ENCODE measurements around the gene TBC1D10A. TPM values are rescaled to one million over a fixed set of nuclear protein-coding genes. Genes with fewer than 3 reads are reported as not detected.

Gene TBC1D10A
- total RNA-seq, 1 experiment from 2014 or later = 8.4 TPM

- Histone ChIP-seq H3K9me3 (ENCODE audit: low read depth, low read length, poor library complexity, severe bottlenecking) (no peaks in the 10 kb centered on the region), H3K27ac (ENCODE audit: low read depth, low read length, poor library complexity, severe bottlenecking) (no peak overlapping the region)
- POLR2A ChIA-PET (ENCODE audit: low non-redundant PET) = no interaction called here
These were observed 83.1 kb downstream of the TBC1D10A start for GRCh38 chr22:30243661-30244060.

More at GRCh38 chr22:30243661-30244060, 83.1 kb downstream of the TBC1D10A start:
- Histone ChIP-seq H3K27me3 (replicated peaks; ENCODE audit: insufficient read depth, low read depth, low read length, poor library complexity) (peaks cover 2% of the 10 kb centered on the region), H3K4me1 (ENCODE audit: insufficient read depth, low read length, poor library complexity, severe bottlenecking) (peaks cover 14% of the 10 kb centered on the region), H3K4me3 (ENCODE audit: low read depth, low read length, poor library complexity, severe bottlenecking) (no peak overlapping the region), H3K36me3 (ENCODE audit: insufficient read depth, low read length, poor library complexity, severe bottlenecking) (no peaks in the 10 kb centered on the region)
- intact Hi-C loops (cut with micrococcal nuclease; ENCODE audit: unreplicated experiment) = no loop called here
- no peak for DNase-seq (ENCODE audit: low spot score)
- TF ChIP-seq EZH2 (IDR thresholded peaks at IDR 0.05; ENCODE audit: borderline replicate concordance, low read depth, low read length, poor library complexity, severe bottlenecking) (no peak), CTCF (conservative IDR thresholded peaks at IDR 0.05; ENCODE audit: low read depth, low read length) (no peak)
- CTCF ChIA-PET = interaction anchor here (0.6 kb wide), 1 partner anchor 10 kb away, joined by 3 read pairs; no protein-coding TSS in a partner anchor
- no TSS peak for BruUV-seq (replicated peaks)

Other genes with a start within 250 kb of the TBC1D10A start
- not detected in 2 replicates for gene HORMAD2, start 246.5 kb downstream of the TBC1D10A start, total RNA-seq (2021)
- 0.24 and 0.59 TPM in 2 replicates for gene LIF, start 80.2 kb downstream of the TBC1D10A start, total RNA-seq (2021)
- not detected in 2 replicates for gene OSM, start 60.1 kb downstream of the TBC1D10A start, total RNA-seq (2021)
- gene CASTOR1, start 37.4 kb downstream of the TBC1D10A start, total RNA-seq (2021) = 2.0 and 5.5 TPM in 2 replicates
- gene SF3A1, start 30.0 kb upstream of the TBC1D10A start, total RNA-seq (2021) = 346 and 366 TPM in 2 replicates
- 5.7 and 6.0 TPM in 2 replicates for gene CCDC157, start 30.1 kb upstream of the TBC1D10A start, total RNA-seq (2021)
- 18.9 and 22.4 TPM in 2 replicates for gene RNF215, start 60.5 kb upstream of the TBC1D10A start, total RNA-seq (2021)
- gene SEC14L2, start 70.1 kb upstream of the TBC1D10A start, total RNA-seq (2021) = 14.4 and 19.4 TPM in 2 replicates
- 82.6 and 86.9 TPM in 2 replicates for gene MTFP1, start 98.8 kb upstream of the TBC1D10A start, total RNA-seq (2021)
- gene SEC14L3, start 145.1 kb upstream of the TBC1D10A start, total RNA-seq (2021) = not detected in 2 replicates
- gene SEC14L4, start 178.8 kb upstream of the TBC1D10A start, total RNA-seq (2021) = not detected in 2 replicates
- gene SEC14L6, start 219.8 kb upstream of the TBC1D10A start, total RNA-seq (2021) = not detected in 2 replicates
- 0.58 and 0.83 TPM in 2 replicates for gene GAL3ST1, start 247.7 kb upstream of the TBC1D10A start, total RNA-seq (2021)